SK-N-MC (cell line): ENCODE measurements around the gene SMARCAD1.

ENCODE experiments used
- DNase-seq: peaks from one replicate; pipeline ENCODE4 v3.0.0-alpha.2; 2011; ENCODE audit warnings: low read depth, low spot score
- H3K27ac ChIP-seq: fragments of 200-600 bp; sonication (generic); 2 replicates; pipeline ENCODE4 v1.5.1; 2016; ENCODE audit warnings: mixed run types
- H3K36me3 ChIP-seq: fragments of 200-600 bp; sonication (generic); 2 replicates; pipeline ENCODE4 v1.6.1; 2017; ENCODE audit warnings: antibody characterized with exemption, low read length, mixed read lengths; ENCODE audit not compliant: insufficient read depth
- H3K4me3 ChIP-seq: fragments of 200-600 bp; sonication (generic); 2 replicates; pipeline ENCODE4 v1.5.1; 2016
- H3K9ac ChIP-seq: fragments of 200-600 bp; sonication (generic); 2 replicates; pipeline ENCODE4 v1.8.0; 2017; ENCODE audit warnings: mixed run types, mixed read lengths; ENCODE audit not compliant: insufficient read length
- H3K9me3 ChIP-seq: fragments of 200-600 bp; sonication (generic); 2 replicates; pipeline ENCODE4 v1.6.1; 2017; ENCODE audit warnings: low read depth, mild to moderate bottlenecking, antibody characterized with exemption, low read length, moderate library complexity, mixed read lengths
- EZH2 ChIP-seq: fragments of 200-600 bp; sonication (generic); IDR thresholded peaks from one replicate; pipeline ENCODE4 v1.6.1; 2017; ENCODE audit warnings: antibody characterized with exemption
- FOXP2 ChIP-seq: optimal IDR thresholded peaks from 2 replicates; pipeline ENCODE3; 2011; ENCODE audit warnings: mild to moderate bottlenecking, moderate library complexity; ENCODE audit not compliant: insufficient read depth; ENCODE audit errors: extremely low read length, control extremely low read depth
- POLR2AphosphoS5 ChIP-seq: IDR thresholded peaks from 2 replicates; pipeline ENCODE4 v1.6.1; 2012; ENCODE audit warnings: mild to moderate bottlenecking, low read depth, low read length, borderline replicate concordance

Gene SMARCAD1

GRCh38 chr4:94216394-94216793 lies 8.7 kb downstream of the SMARCAD1 start:
- H3K36me3 ChIP-seq = peaks cover 96% of the 10 kb centered on the region

GRCh38 chr4:94219402-94219801 lies 11.7 kb downstream of the SMARCAD1 start:
- Histone ChIP-seq H3K4me3 (no peak overlapping the region), H3K9me3 (0 out of 2 replicates have a peak, but pooled peaks cover 2% of the 10 kb centered on the region), H3K9ac (no peak overlapping the region), H3K36me3 (peaks cover 77% of the 10 kb centered on the region), H3K27ac (no peak overlapping the region)
- no peak for DNase-seq
- no peak for TF ChIP-seq POLR2AphosphoS5
- TF ChIP-seq EZH2 = no peak
- no peak for TF ChIP-seq FOXP2

More at GRCh38 chr4:94216394-94216793, 8.7 kb downstream of the SMARCAD1 start:
- no peak for TF ChIP-seq EZH2
- no peak for TF ChIP-seq FOXP2
- TF ChIP-seq POLR2AphosphoS5 = no peak
- H3K9ac ChIP-seq = no peak overlapping the region
- DNase-seq = no peak
- no peak overlapping the region for H3K4me3 ChIP-seq
- H3K27ac ChIP-seq = no peak overlapping the region
- H3K9me3 ChIP-seq = 0 out of 2 replicates have a peak, but pooled peaks cover 2% of the 10 kb centered on the region

DNA sequence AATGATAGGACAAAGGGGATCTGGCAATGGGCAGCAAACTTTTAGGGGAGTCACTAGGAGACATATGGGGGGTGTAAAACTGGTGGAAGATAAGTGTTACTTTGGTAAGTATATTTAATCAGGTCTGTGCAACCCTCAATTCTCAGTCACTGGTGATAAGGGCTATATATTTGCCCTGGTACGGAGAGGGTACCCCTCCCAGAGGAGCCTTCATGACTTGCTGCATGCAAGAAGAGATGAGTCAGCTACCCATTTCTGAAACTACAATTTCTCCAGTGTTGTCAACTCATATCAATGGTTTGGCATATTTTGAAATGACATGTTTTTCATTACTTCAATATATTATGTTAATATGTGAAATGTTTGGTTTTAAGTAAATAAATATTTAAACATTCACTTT lies 14.3 kb downstream of the SMARCAD1 start:
- no peak overlapping the region for H3K9ac ChIP-seq
- H3K27ac ChIP-seq = no peak overlapping the region
- peaks cover 77% of the 10 kb centered on the region for H3K36me3 ChIP-seq
- H3K9me3 ChIP-seq = no peaks in the 10 kb centered on the region
- TF ChIP-seq FOXP2 = no peak
- no peak for TF ChIP-seq POLR2AphosphoS5
- TF ChIP-seq EZH2 = no peak
- no peak overlapping the region for H3K4me3 ChIP-seq
- DNase-seq = no peak

DNA sequence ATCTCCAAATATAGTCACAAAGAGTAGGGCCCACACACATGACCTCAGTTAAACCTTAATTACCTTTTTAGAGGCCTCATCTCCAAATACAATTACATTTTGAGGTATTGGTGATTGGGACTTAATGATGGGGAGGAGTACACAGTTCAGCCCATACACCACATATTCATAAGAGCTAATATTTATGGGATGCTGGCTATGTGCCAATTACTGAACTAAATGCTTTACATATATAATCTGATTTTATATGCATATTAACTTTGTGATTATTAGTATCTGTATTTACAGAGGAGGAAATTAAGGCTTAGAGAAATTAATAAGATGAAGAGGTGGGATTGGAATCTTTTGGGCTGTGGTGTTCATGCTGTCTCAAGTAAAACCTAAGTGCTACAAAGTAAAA lies 17.8 kb downstream of the SMARCAD1 start:
- H3K36me3 ChIP-seq = peaks cover 69% of the 10 kb centered on the region
- no peak overlapping the region for H3K4me3 ChIP-seq

DNA sequence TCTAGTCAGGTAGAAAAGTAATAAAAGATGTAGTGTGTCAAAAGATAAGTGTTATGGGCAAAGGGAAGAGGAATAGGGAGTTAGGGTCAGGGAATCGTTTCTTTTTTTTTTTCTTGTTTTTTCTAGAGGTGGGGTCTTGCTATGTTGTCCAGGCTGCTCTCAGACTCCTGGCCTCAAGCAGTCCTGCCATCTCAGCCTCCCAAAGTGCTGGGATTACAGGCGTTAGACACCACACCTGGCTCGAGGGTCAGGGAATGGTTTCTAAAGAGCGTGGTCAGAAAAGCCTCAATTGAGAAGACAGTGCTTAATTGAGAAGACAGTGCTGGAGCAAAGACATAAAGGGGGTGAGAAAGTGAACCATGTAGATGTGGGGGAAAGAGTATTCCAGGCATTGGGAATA lies 19.1 kb downstream of the SMARCAD1 start:
- H3K9ac ChIP-seq = no peak overlapping the region
- no peak overlapping the region for H3K27ac ChIP-seq
- DNase-seq = no peak
- no peak overlapping the region for H3K4me3 ChIP-seq
- peaks cover 69% of the 10 kb centered on the region for H3K36me3 ChIP-seq
- TF ChIP-seq FOXP2 (no peak), EZH2 (no peak), POLR2AphosphoS5 (no peak)
- no peaks in the 10 kb centered on the region for H3K9me3 ChIP-seq

More for the DNA sequence above, 17.8 kb downstream of the SMARCAD1 start:
- TF ChIP-seq POLR2AphosphoS5 (no peak), FOXP2 (no peak), EZH2 (no peak)
- no peak overlapping the region for H3K27ac ChIP-seq
- no peak for DNase-seq
- no peak overlapping the region for H3K9ac ChIP-seq
- H3K9me3 ChIP-seq = no peaks in the 10 kb centered on the region

- peaks cover 81% of the 10 kb centered on the region for H3K36me3 ChIP-seq
Measured at GRCh38 chr4:94228493-94229216, 21.0 kb downstream of the SMARCAD1 start.

DNA sequence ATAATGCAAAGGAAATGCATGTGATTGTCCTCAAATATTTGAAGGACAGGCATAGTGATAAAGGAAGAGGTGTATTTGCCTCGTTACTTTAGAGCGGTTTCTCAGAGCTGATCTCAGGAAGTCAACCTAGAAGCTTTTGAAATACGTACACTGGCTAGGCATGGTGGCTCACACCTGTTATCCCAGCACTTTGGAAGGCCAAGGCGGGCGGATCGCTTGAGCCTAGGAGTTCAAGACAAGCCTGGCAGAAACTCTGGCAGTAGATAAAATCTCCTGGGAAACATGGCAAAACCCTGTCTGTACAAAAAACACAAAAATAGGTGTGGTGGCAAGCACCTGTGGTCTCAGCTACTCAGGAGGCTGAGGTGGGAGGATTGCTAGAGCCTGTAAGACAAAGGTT lies 24.9 kb downstream of the SMARCAD1 start:
- no peak for DNase-seq
- Histone ChIP-seq H3K9me3 (no peaks in the 10 kb centered on the region), H3K9ac (no peak overlapping the region), H3K27ac (no peak overlapping the region), H3K4me3 (no peak overlapping the region), H3K36me3 (peaks cover 79% of the 10 kb centered on the region)
- TF ChIP-seq EZH2 = no peak
- no peak for TF ChIP-seq POLR2AphosphoS5
- TF ChIP-seq FOXP2 = no peak

More at GRCh38 chr4:94228493-94229216, 21.0 kb downstream of the SMARCAD1 start:
- Histone ChIP-seq H3K27ac (no peak overlapping the region), H3K4me3 (no peak overlapping the region), H3K9ac (no peak overlapping the region), H3K9me3 (no peaks in the 10 kb centered on the region)
- TF ChIP-seq FOXP2 = no peak
- no peak for TF ChIP-seq EZH2
- no peak for TF ChIP-seq POLR2AphosphoS5
- no peak for DNase-seq

- no peak for DNase-seq
- Histone ChIP-seq H3K4me3 (no peak overlapping the region), H3K27ac (no peak overlapping the region), H3K9ac (no peak overlapping the region), H3K9me3 (no peaks in the 10 kb centered on the region), H3K36me3 (peaks cover 88% of the 10 kb centered on the region)
- TF ChIP-seq EZH2 (no peak), POLR2AphosphoS5 (no peak), FOXP2 (no peak)
Measured at GRCh38 chr4:94235825-94236224, 28.2 kb downstream of the SMARCAD1 start.

- Histone ChIP-seq H3K9ac (no peak overlapping the region), H3K4me3 (no peak overlapping the region), H3K9me3 (no peaks in the 10 kb centered on the region), H3K36me3 (peaks cover 88% of the 10 kb centered on the region), H3K27ac (no peak overlapping the region)
- TF ChIP-seq FOXP2 (no peak), POLR2AphosphoS5 (no peak), EZH2 (no peak)
- no peak for DNase-seq
Measured at GRCh38 chr4:94237271-94237670, 29.6 kb downstream of the SMARCAD1 start.
